ENCODE results near the gene FAM240A.

FAM240A gene

GRCh38 chr3:46662771-46663551, 50.6 kb downstream of the FAM240A start:
- DNase-seq (ENCODE audit: low read depth in 2 of 2), result no peak

DNA sequence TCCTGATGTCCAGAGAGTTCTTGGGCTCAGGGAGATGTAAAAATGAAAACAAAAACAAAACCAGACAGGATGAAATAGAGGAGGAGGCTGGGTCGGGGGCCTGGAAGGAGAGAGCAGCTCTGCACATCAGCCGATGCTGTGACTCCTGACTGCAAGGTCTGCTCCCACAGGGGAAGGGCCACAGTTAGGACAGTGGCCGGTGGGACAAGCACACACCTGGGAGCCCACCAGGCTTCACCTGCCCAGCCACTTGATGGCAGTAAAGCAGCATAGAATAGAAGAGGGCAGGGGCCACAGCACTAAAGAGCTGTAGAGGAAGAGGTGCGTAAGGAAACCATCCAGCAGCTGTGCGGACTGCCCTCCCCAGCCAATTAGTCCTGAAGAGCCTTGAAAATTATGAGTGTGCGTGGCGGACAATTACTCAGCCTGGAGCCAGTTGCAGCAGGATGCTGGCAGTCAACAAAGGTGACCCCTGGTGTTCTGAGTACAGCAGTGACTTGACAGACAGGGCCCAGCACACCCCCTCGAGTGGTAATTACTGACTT, 51.3 kb downstream of the FAM240A start:
- DNase-seq (ENCODE audit: low read depth in 2 of 2), result no peak

GRCh38 chr3:46664188-46664970, 52.1 kb downstream of the FAM240A start:
- no peak for DNase-seq (ENCODE audit: low read depth in 2 of 2)

DNA sequence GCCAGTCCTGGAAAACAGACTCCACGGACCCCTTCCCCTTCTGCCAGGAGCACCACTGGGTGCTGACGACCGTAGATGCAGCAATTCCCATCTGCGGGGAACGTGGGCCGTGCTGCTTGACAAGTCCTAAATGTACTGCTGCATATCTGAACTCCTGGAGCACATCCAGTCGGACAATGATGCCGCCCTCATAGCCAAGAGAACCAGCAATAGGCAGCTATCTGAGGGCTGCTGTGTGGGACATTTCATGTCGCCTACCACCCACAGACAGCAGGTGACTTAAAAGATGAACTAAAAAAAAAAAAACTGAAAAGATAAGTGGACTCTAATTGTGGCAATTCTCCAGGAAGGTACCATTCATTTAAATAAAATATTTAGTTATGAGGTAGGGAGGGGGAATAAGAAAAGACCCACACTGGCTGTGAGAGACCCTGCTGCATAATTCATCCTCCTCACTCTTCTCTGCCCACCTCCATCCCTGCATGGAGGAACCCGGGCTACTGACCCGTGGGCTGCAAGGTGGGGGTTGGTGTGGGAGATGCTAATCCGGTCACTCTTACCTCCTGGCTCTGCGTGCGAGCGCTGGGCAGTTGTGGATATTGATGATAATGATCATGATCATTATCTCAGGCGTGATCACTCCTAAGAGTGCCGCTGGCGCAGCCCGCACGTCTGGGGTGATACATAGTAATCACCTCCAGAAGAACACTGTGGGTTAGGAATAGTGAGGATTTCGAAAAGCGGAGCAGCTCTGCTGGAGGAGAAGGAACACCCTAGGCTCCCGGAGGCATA, 52.8 kb downstream of the FAM240A start:
- no peak for DNase-seq (ENCODE audit: low read depth in 2 of 2)

- DNase-seq (ENCODE audit: low read depth in 2 of 2), result no peak
These were observed 53.6 kb downstream of the FAM240A start for GRCh38 chr3:46665763-46666452.

DNA sequence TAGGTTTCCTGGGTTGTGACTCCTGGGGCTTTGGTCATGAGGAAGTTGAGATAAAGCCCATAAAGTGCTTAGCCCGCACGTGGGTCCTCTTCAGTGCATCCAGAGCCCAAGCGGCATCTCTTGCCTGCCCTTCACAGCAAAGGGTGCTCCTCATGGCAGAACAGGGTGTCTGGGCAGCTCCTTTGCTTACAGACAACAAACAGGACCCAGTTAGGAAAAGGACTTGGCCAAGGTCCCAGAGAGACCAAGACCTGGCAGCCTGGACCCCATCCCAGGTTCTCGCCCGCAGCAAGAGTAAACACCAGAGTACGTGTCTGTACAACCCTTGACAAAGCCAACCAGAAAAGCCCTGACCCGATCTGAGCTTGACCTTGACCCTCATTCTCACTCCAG, 54.1 kb downstream of the FAM240A start:
- DNase-seq (ENCODE audit: low read depth in 2 of 2), result no peak

- DNase-seq (ENCODE audit: low read depth in 2 of 2), result no peak
These were observed 54.8 kb downstream of the FAM240A start for GRCh38 chr3:46667061-46667621.

GRCh38 chr3:46667657-46668056, 55.3 kb downstream of the FAM240A start:
- no peak for DNase-seq (ENCODE audit: low read depth in 2 of 2)

- no peak for DNase-seq (ENCODE audit: low read depth in 2 of 2)
These were observed 55.8 kb downstream of the FAM240A start for GRCh38 chr3:46668116-46668515.

- DNase-seq (ENCODE audit: low read depth in 2 of 2), result no peak
These were observed 56.3 kb downstream of the FAM240A start for GRCh38 chr3:46668591-46668990.

- no peak for DNase-seq (ENCODE audit: low read depth in 2 of 2)
These were observed 57.1 kb downstream of the FAM240A start for GRCh38 chr3:46669191-46669999.

DNA sequence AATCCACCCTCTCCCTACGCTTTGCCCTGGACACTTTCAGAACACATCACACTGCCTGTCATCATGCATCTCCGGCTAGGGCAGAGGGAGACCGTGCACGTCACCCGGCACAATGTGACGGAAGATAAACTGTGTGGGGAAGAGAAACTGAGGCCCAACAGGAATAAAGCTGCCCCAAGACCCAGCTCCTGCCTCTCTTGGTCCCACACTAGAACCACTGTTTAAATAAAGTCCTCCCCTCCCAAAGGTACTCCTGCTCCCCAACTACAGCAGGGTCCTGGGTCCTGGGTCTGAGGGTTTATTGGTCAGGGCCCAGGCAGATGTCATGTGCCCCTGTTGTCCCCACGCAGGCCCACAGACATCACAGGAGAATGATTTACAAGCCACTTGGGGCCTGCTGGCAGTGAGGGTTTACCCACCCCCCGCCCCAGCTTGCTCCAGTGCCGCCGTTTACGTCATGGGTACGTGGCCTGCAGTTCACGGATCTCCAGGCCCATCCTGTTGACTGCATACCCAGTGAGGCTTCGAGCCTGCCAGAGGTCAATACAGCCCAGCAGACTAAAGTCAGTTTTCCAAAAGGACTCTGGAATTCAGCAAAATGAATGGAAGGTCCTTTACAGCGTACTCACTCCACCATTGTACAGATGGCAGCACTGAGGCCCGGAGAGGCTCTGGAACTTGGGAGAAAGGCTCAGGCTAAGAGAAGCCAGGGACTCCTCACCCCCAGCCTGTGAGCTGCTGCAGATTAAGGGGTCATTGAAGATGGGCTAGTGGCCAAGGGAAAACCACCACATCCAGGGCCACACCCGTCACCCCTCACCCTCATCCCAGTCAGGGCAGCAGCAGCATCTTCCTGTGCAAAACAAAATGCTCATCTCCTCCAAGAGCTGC, 57.9 kb downstream of the FAM240A start:
- no peak for DNase-seq (ENCODE audit: low read depth in 2 of 2)

DNA sequence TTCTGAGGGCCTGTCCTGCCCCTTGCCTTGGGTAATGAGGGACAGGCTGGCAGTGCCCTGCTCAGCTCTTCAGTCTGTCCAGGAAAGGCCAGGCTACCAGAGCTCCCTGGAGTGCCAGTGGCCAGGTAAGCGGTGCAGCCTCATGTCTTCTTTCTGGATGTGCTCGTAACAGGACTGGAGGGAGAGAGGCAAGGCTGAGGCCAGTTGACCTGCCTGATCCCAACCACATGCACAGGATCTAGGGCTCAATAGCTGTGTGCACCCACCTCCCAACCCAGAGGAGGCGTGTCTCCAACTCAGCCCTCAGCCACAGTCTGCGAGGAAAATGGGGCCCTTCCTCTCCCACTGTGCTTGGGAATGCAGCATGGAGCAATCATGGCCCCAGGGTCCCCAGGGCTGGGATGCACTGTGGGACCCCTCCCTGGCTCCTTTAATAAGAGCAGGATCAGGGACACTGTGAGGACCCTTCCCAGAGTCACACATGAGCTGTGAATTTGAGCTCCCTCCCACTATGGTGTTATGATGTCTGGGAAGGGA, 58.6 kb downstream of the FAM240A start:
- DNase-seq (ENCODE audit: low read depth in 2 of 2), result no peak

- no peak for DNase-seq (ENCODE audit: low read depth in 2 of 2)
These were observed 59.4 kb downstream of the FAM240A start for GRCh38 chr3:46671541-46672348.

DNA sequence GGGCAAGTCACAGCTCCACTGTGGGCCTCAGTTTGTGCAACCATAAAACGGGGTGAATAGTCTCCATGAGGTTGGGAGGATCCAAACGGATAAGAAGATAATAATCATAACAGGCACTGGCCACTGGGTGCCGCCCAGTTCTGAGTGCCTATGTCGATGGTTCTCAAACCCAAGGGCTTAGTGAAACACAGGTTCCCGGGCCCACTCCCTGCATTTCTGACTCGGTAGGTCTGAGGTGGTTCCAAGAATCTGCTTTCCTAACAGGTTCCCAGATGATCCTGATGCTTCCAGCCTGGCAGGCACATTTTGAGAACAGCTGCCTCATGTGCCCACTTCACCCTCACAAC, 60.0 kb downstream of the FAM240A start:
- no peak for DNase-seq (ENCODE audit: low read depth in 2 of 2)

- DNase-seq (ENCODE audit: low read depth in 2 of 2), result no peak
These were observed 61.1 kb downstream of the FAM240A start for GRCh38 chr3:46673151-46674030.

Measured in activated CD8-positive, alpha-beta memory T cell treated with anti-CD3 and anti-CD28 coated beads for 4 hours (primary cell).